HEK293T (cell line): ENCODE data around the gene PSMB3.

Experiments
- CTCF ChIA-PET: fragments of 350-600 bp; formaldehyde crosslinking; extraction: SDS; loops from one replicate; lab custom pipeline; 2021; ENCODE audit warnings: antibody characterized with exemption, inconsistent platforms; lab: Yijun Ruan, JAX
- POLR2A ChIA-PET: fragments of 350-600 bp; formaldehyde crosslinking; extraction: SDS; loops from one replicate; lab custom pipeline; 2020; ENCODE audit warnings: antibody characterized with exemption, inconsistent platforms; lab: Yijun Ruan, JAX
- DNase-seq: peaks from one replicate; pipeline ENCODE4 v3.0.0; 2012; ENCODE audit warnings: mixed read lengths; ENCODE audit errors: extremely low spot score
- ARNT ChIP-seq: fragments of 450-650 bp; IDR thresholded peaks from 2 replicates; pipeline ENCODE4 v1.6.1; 2017; ENCODE audit warnings: mild to moderate bottlenecking
- BHLHE40 ChIP-seq: fragments of 450-650 bp; IDR thresholded peaks from 2 replicates; pipeline ENCODE4 v1.6.1; 2016; ENCODE audit warnings: mild to moderate bottlenecking, moderate library complexity, borderline replicate concordance
- CTBP1 ChIP-seq: fragments of 450-650 bp; IDR thresholded peaks from 2 replicates; pipeline ENCODE4 v1.6.1; 2016; ENCODE audit warnings: borderline replicate concordance
- ELF4 ChIP-seq: fragments of 450-650 bp; IDR thresholded peaks from 2 replicates; pipeline ENCODE4 v1.6.1; 2017; ENCODE audit warnings: antibody characterized with exemption
- FOXA1 ChIP-seq: fragments of 450-650 bp; IDR thresholded peaks from 2 replicates; pipeline ENCODE4 v1.6.1; 2016; ENCODE audit warnings: mild to moderate bottlenecking
- FOXK2 ChIP-seq: fragments of 450-650 bp; IDR thresholded peaks from 2 replicates; pipeline ENCODE4 v1.6.1; 2016; ENCODE audit warnings: mild to moderate bottlenecking
- FOXM1 ChIP-seq: fragments of 450-650 bp; IDR thresholded peaks from 2 replicates; pipeline ENCODE4 v1.6.1; 2017; ENCODE audit warnings: mild to moderate bottlenecking, borderline replicate concordance
- HDGF ChIP-seq: fragments of 450-650 bp; IDR thresholded peaks from 2 replicates; pipeline ENCODE4 v1.6.1; 2017; ENCODE audit warnings: antibody characterized with exemption, borderline replicate concordance
- L3MBTL2 ChIP-seq: fragments of 450-650 bp; conservative IDR thresholded peaks from 2 replicates; pipeline ENCODE4 v1.6.1; 2016; ENCODE audit warnings: mild to moderate bottlenecking
- LEF1 ChIP-seq: fragments of 450-650 bp; IDR thresholded peaks from 2 replicates; pipeline ENCODE4 v1.6.1; 2017; ENCODE audit warnings: mild to moderate bottlenecking, borderline replicate concordance
- NFRKB ChIP-seq: fragments of 450-650 bp; IDR thresholded peaks from 2 replicates; pipeline ENCODE4 v1.6.1; 2016; ENCODE audit warnings: mild to moderate bottlenecking, moderate library complexity
- SP1 ChIP-seq: fragments of 450-650 bp; IDR thresholded peaks from 2 replicates; pipeline ENCODE4 v1.6.1; 2017
- SUZ12 ChIP-seq: fragments of 450-650 bp; IDR thresholded peaks from 2 replicates; pipeline ENCODE4 v1.6.1; 2016; ENCODE audit warnings: mild to moderate bottlenecking
- TARDBP ChIP-seq: fragments of 450-650 bp; IDR thresholded peaks from 2 replicates; pipeline ENCODE4 v1.6.1; 2016
- ZNF384 ChIP-seq: fragments of 450-650 bp; IDR thresholded peaks from 2 replicates; pipeline ENCODE4 v1.6.1; 2016
- TF ChIP-seq, protein P1 (sequence below): fragments of 450-650 bp; IDR thresholded peaks from 2 replicates; pipeline ENCODE4 v1.6.1; 2016

The PSMB3 gene

DNA sequence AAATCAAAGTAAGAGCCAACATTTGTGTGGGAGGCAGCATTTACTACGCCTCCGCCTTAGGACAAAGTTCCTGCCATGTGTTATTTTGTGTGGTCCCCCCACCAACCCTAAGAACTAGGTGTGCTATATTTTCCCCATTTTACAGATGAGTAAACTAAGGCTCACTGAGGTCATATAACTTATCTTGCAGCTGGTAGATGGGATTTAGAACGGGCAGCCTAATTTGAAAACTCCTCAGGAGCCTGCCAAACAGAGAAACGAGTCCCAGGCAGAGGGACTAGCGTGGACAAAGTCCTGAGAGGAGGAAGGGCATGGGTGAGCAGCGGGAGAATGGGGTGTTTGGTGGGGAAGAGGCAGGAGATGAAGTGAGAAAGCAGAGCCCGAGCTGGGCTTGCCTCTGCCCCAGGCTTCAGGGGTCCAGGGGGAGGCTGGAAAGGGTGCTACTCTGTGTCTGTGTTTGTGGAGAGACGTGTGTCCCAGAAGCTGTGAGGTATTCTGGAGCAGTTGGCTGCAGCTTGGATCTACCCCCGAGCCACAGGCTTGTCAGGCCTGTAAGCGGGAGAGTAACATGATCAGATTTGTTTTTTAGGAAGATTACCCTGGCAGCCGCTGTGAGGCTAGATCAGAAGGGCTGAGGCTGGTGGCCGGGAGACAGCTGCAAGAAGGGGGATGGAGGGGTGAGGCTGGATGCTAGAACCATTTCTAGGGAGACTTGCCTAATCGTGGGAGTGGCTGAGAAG lies 42.5 kb upstream of the PSMB3 start:
- no peak for DNase-seq
- ChIA-PET CTCF (interaction anchor here (0.6 to 1.5 kb wide), 2 partner anchors 13 to 25 kb away, joined by 3 to 4 read pairs; no protein-coding TSS in a partner anchor), POLR2A (interaction anchor here (0.8 to 1.7 kb wide), 6 partner anchors 9 to 42 kb away, joined by 3 to 9 read pairs (median 3); partner anchors contain the start of gene PSMB3)
- no peak for TF ChIP-seq FOXM1
- TF ChIP-seq L3MBTL2, result no peak
- no peak for TF ChIP-seq LEF1
- no peak for TF ChIP-seq ELF4
- no peak for TF ChIP-seq BHLHE40
- TF ChIP-seq SP1, result no peak
- no peak for TF ChIP-seq HDGF
- TF ChIP-seq, protein P1, sequence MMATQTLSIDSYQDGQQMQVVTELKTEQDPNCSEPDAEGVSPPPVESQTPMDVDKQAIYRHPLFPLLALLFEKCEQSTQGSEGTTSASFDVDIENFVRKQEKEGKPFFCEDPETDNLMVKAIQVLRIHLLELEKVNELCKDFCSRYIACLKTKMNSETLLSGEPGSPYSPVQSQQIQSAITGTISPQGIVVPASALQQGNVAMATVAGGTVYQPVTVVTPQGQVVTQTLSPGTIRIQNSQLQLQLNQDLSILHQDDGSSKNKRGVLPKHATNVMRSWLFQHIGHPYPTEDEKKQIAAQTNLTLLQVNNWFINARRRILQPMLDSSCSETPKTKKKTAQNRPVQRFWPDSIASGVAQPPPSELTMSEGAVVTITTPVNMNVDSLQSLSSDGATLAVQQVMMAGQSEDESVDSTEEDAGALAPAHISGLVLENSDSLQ, result no peak
- no peak for TF ChIP-seq FOXK2
- no peak for TF ChIP-seq TARDBP
- TF ChIP-seq NFRKB, result no peak
- no peak for TF ChIP-seq ZNF384
- no peak for TF ChIP-seq ARNT
- no peak for TF ChIP-seq FOXA1
- no peak for TF ChIP-seq SUZ12
- TF ChIP-seq CTBP1, result no peak

DNA sequence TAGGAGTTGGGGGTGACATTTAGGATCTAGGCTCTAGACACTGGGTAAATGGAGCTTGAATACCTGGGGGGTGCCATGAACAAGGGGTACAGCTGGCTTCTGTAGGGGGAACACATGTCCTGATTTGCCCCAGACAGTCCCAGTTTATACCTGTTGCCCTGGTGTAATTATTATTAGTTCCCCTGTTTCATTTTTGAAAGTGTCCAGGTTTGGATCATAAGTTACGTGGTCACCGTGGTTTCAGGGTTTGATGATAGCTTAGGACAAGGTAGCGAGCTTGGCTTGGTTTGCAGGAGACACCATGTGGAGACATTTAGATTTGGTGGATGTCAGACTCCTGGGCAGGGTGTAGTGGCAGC lies 42.0 kb upstream of the PSMB3 start:
- CTCF ChIA-PET, result interaction anchor here (0.6 to 1.5 kb wide), 2 partner anchors 13 to 25 kb away, joined by 3 to 4 read pairs; no protein-coding TSS in a partner anchor

DNA sequence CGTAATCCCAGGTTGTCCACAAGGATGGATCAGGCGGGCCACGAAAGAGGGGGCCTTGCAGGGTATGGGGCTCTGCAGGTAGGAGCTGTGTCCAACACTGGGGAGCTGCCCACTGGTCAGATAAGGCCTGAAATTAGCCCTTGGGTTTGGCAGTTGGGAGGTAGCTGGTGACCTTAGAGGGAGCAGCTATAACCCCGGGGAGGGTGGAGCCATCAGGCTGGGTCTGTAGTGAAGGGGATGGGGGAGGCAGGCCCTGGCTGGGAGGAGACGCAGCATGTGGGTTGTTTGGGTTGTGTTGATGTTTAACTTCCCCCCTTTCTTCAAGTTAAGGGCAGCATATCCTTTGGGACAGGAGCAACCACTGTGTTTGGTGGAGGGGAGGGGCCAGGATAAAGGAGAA lies 41.6 kb upstream of the PSMB3 start:
- DNase-seq, result no peak
- CTCF ChIA-PET, result interaction anchor here (0.6 to 1.5 kb wide), 2 partner anchors 14 to 24 kb away, joined by 3 to 4 read pairs; no protein-coding TSS in a partner anchor
- POLR2A ChIA-PET, result interaction anchor here (0.6 to 1.7 kb wide), 5 partner anchors 8 to 137 kb away, joined by 3 to 9 read pairs (median 3); partner anchors contain the start of gene PSMB3
- TF ChIP-seq, protein P1, result no peak
- TF ChIP-seq ELF4 (no peak), CTBP1 (no peak), FOXK2 (no peak), HDGF (no peak), NFRKB (no peak), FOXA1 (no peak), ZNF384 (no peak), TARDBP (no peak), L3MBTL2 (no peak), LEF1 (no peak), ARNT (no peak), SP1 (no peak), FOXM1 (no peak), BHLHE40 (no peak), SUZ12 (no peak)

More for the DNA sequence above, 42.0 kb upstream of the PSMB3 start:
- no peak for TF ChIP-seq CTBP1
- TF ChIP-seq TARDBP, result no peak
- TF ChIP-seq L3MBTL2, result no peak
- POLR2A ChIA-PET, result interaction anchor here (0.6 to 1.7 kb wide), 5 partner anchors 9 to 138 kb away, joined by 3 to 9 read pairs (median 3); partner anchors contain the start of gene PSMB3
- no peak for DNase-seq

DNA sequence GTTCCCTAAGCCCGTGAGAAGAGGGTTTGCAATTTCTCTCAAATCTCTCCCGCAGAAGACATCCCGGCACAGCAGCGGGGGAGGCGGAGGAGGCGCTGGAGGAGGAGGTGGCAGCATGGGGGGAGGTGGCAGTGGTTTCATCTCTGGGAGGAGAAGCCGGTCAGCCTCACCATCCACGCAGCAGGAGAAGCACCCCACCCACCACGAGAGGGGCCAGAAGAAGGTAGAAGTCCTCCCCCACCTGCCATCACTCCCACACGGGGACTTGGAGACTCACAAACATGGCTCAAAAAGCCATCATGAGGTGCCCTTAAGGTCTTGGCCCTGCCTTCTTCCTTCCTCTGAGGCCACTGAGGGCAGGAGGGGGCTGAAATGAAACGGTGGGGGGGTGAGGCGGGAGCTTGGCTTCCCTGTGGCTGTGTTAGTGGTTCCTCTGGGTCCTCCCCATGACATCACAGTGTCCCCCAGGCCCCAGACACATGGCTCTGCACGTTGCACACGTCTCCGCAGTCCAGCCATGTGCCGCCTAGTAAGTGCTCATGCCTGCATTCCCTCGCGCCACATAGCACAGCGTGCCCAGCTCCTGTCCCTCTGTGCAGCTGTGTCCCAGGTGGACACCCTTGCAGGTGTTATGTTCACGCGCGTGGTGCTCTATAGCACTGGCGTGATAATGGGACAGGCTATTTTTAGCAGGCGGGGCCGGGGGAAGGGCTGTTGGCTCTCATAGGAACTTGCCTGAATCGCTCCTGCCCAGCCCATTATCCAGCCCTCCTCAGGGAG lies 40.6 kb upstream of the PSMB3 start:
- POLR2A ChIA-PET, result interaction anchor here (0.6 kb wide), 1 partner anchor 34 kb away, joined by 3 read pairs; no protein-coding TSS in a partner anchor
- DNase-seq, result no peak
- TF ChIP-seq LEF1 (no peak), CTBP1 (no peak), ARNT (no peak), ZNF384 (no peak), HDGF (no peak), NFRKB (no peak), ELF4 (no peak), TARDBP (no peak)
- TF ChIP-seq, protein P1, result no peak
- CTCF ChIA-PET, result no interaction called here

DNA sequence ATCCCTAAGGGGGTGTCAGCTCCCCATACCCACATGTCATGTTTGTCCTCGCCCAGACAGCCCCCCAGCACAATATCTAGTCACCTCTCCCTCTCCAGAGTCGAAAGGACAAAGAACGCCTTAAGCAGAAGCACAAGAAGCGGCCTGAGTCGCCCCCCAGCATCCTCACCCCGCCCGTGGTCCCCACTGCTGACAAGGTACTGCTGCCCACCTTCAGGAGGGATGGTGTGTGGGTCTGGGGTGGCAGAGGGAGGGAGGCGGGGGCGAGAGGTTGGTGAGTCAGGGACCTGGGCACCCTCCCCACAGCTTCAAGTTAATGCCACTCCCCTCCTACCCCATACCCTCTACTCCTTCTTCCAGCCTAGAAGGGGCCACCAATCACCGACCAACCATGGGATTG lies 39.9 kb upstream of the PSMB3 start:
- DNase-seq, result no peak
- ChIA-PET CTCF (no interaction called here), POLR2A (no interaction called here)
- TF ChIP-seq ELF4 (no peak), HDGF (no peak), ZNF384 (no peak), SUZ12 (no peak), BHLHE40 (no peak), FOXM1 (no peak), LEF1 (no peak), ARNT (no peak), SP1 (no peak), L3MBTL2 (no peak), NFRKB (no peak), FOXK2 (no peak), FOXA1 (no peak), TARDBP (no peak), CTBP1 (no peak)
- TF ChIP-seq, protein P1, result no peak
